H9 (cell line): ENCODE data around the gene RNF214. TPM values are rescaled to one million over a fixed set of nuclear protein-coding genes. Genes with fewer than 3 reads are reported as not detected.
A peak's percentile ranks its signal among the peaks of the same experiment; 100 is the strongest.

Experiments
- DNase-seq: peaks from one replicate; pipeline ENCODE4 v3.0.0-alpha.2; 2017
- H2AFZ ChIP-seq: one replicate; pipeline ENCODE4 v1.6.1; 2013; ENCODE audit warnings: mild to moderate bottlenecking, low read length, control low read depth, moderate library complexity
- H2AK5ac ChIP-seq: 2 replicates; pipeline ENCODE4 v1.6.1; 2013; ENCODE audit warnings: low read length, control low read depth, mixed read lengths; ENCODE audit not compliant: insufficient read length
- H2BK120ac ChIP-seq: one replicate; pipeline ENCODE4 v1.6.1; 2013; ENCODE audit warnings: low read depth, mild to moderate bottlenecking, low read length, control low read depth, inconsistent platforms; ENCODE audit not compliant: poor library complexity, severe bottlenecking
- H2BK12ac ChIP-seq: 2 replicates; pipeline ENCODE4 v1.6.1; 2013; ENCODE audit warnings: low read length, control low read depth, mixed read lengths, low read depth; ENCODE audit not compliant: insufficient read length
- H2BK15ac ChIP-seq: 2 replicates; pipeline ENCODE4 v1.6.1; 2013; ENCODE audit warnings: low read depth, low read length, control low read depth
- H2BK20ac ChIP-seq: one replicate; pipeline ENCODE4 v1.6.1; 2013; ENCODE audit warnings: low read depth, mild to moderate bottlenecking, low read length, control low read depth, inconsistent platforms; ENCODE audit not compliant: poor library complexity, severe bottlenecking
- H2BK5ac ChIP-seq: 2 replicates; pipeline ENCODE4 v1.6.1; 2013; ENCODE audit warnings: low read length, control low read depth, mixed read lengths; ENCODE audit not compliant: insufficient read length
- H3K14ac ChIP-seq: 2 replicates; pipeline ENCODE4 v1.6.1; 2013; ENCODE audit warnings: low read length, control low read depth; ENCODE audit not compliant: insufficient read depth
- H3K18ac ChIP-seq: 2 replicates; pipeline ENCODE4 v1.6.1; 2013; ENCODE audit warnings: low read depth, mild to moderate bottlenecking, mixed read lengths, low read length, control low read depth; ENCODE audit not compliant: insufficient read length
- H3K23ac ChIP-seq: 2 replicates; pipeline ENCODE4 v1.6.1; 2013; ENCODE audit warnings: low read length, control low read depth, mixed read lengths, low read depth; ENCODE audit not compliant: insufficient read length
- H3K23me2 ChIP-seq: 2 replicates; pipeline ENCODE4 v1.6.1; 2013; ENCODE audit warnings: low read depth, mild to moderate bottlenecking, mixed read lengths, low read length, control low read depth; ENCODE audit not compliant: insufficient read length, poor library complexity, severe bottlenecking
- H3K27ac ChIP-seq: 2 replicates; pipeline ENCODE4 v1.5.1; 2013; ENCODE audit warnings: low read length, control low read depth, mixed read lengths, low read depth; ENCODE audit not compliant: insufficient read length
- H3K27me3 ChIP-seq: 2 replicates; pipeline ENCODE4 v1.6.1; 2013; ENCODE audit warnings: low read length, control low read depth, inconsistent platforms; ENCODE audit not compliant: insufficient read depth
- H3K4ac ChIP-seq: 2 replicates; pipeline ENCODE4 v1.6.1; 2013; ENCODE audit warnings: low read depth, mild to moderate bottlenecking, control low read depth, inconsistent platforms, low read length, moderate library complexity
- H3K4me1 ChIP-seq: 2 replicates; pipeline ENCODE4 v1.6.1; 2013; ENCODE audit warnings: low read length, control low read depth, inconsistent platforms; ENCODE audit not compliant: insufficient read depth
- H3K4me2 ChIP-seq: 2 replicates; pipeline ENCODE4 v1.6.1; 2013; ENCODE audit warnings: low read length, control low read depth, mixed read lengths; ENCODE audit not compliant: insufficient read length, insufficient read depth
- H3K56ac ChIP-seq: 2 replicates; pipeline ENCODE4 v1.6.1; 2013; ENCODE audit warnings: low read depth, mild to moderate bottlenecking, mixed read lengths, low read length, control low read depth; ENCODE audit not compliant: insufficient read length
- H3K79me1 ChIP-seq: 2 replicates; pipeline ENCODE4 v1.6.1; 2013; ENCODE audit warnings: low read depth, mild to moderate bottlenecking, moderate library complexity, low read length, control low read depth, inconsistent platforms; ENCODE audit not compliant: insufficient read depth, poor library complexity, severe bottlenecking
- H3K79me2 ChIP-seq: 2 replicates; pipeline ENCODE4 v1.6.1; 2013; ENCODE audit warnings: low read length, control low read depth, inconsistent platforms; ENCODE audit not compliant: insufficient read depth
- H3K9ac ChIP-seq: 2 replicates; pipeline ENCODE4 v1.6.1; 2013; ENCODE audit warnings: low read length, control low read depth, mixed read lengths; ENCODE audit not compliant: insufficient read length; ENCODE audit errors: extremely low read depth
- H3K9me3 ChIP-seq: one replicate; pipeline ENCODE4 v1.6.1; 2013; ENCODE audit warnings: low read depth, low read length, inconsistent platforms; ENCODE audit not compliant: control insufficient read depth
- H3T11ph ChIP-seq: one replicate; pipeline ENCODE4 v1.6.1; 2013; ENCODE audit warnings: mild to moderate bottlenecking, low read length, control low read depth, inconsistent platforms
- H4K20me1 ChIP-seq: one replicate; pipeline ENCODE4 v1.6.1; 2013; ENCODE audit not compliant: control insufficient read depth, insufficient read length, insufficient read depth
- H4K5ac ChIP-seq: 2 replicates; pipeline ENCODE4 v1.6.1; 2013; ENCODE audit warnings: low read depth, mild to moderate bottlenecking, mixed read lengths, low read length, control low read depth; ENCODE audit not compliant: insufficient read length
- H4K8ac ChIP-seq: replicated peaks from 2 replicates; pipeline ENCODE4 v1.6.1; 2013; ENCODE audit warnings: low read length, control low read depth, mixed read lengths, low read depth; ENCODE audit not compliant: insufficient read length
- H4K91ac ChIP-seq: 2 replicates; pipeline ENCODE4 v1.6.1; 2013; ENCODE audit warnings: low read depth, mild to moderate bottlenecking, moderate library complexity, mixed read lengths, low read length, control low read depth; ENCODE audit not compliant: insufficient read length
- H3K27ac Mint-ChIP-seq, 3 experiments: 2 replicates in 2 of 3; 3 replicates in 1 of 3; pipeline ENCODE4 v1.8.0; 2020 to 2021; ENCODE audit warnings: mixed read lengths in 3 of 3, mild to moderate bottlenecking in 1 of 3, moderate library complexity in 1 of 3
- H3K27me3 Mint-ChIP-seq: 2 replicates; pipeline ENCODE4 v1.8.0; 2021; ENCODE audit warnings: low read depth, mild to moderate bottlenecking, moderate library complexity, mixed read lengths
- H3K36me3 Mint-ChIP-seq, 3 experiments: 2 replicates in 2 of 3; 3 replicates in 1 of 3; pipeline ENCODE4 v1.8.0; 2020 to 2021; ENCODE audit warnings: low read depth in 3 of 3, mixed read lengths in 3 of 3; ENCODE audit not compliant: insufficient read depth in 1 of 3
- H3K4me1 Mint-ChIP-seq, 2 experiments: 2 replicates each; pipeline ENCODE4 v1.8.0; 2020; ENCODE audit warnings: mixed read lengths in 2 of 2
- H3K4me3 Mint-ChIP-seq, 2 experiments: 2 replicates in 1 of 2; 3 replicates in 1 of 2; pipeline ENCODE4 v1.8.0; 2020 to 2021; ENCODE audit warnings: mild to moderate bottlenecking in 2 of 2, mixed read lengths in 2 of 2, moderate library complexity in 1 of 2
- H3K9me3 Mint-ChIP-seq, 2 experiments: 2 replicates in 1 of 2; 3 replicates in 1 of 2; pipeline ENCODE4 v1.8.0; 2020; ENCODE audit warnings: mild to moderate bottlenecking in 2 of 2, mixed read lengths in 2 of 2, moderate library complexity in 1 of 2
- WGBS: extraction: QIAGEN DNeasy Blood & Tissue Kit; methylation state at CpG from one replicate; pipeline ENCODE4 v1.1.7; 2013; ENCODE audit warnings: missing lambda C conversion rate, low lambda C conversion rate, mixed read lengths; ENCODE audit not compliant: insufficient read length; ENCODE audit errors: extremely low coverage; 5-methylcytosine and 5-hydroxymethylcytosine counted together
- total RNA-seq: library from RNA; stranded (reverse); gene quantifications from 2 replicates; pipeline ENCODE4 v1.2.1, GENCODE V29; 2021
- TF ChIP-seq, protein P1 (sequence below): fragments of 200-600 bp; sonication (generic); conservative IDR thresholded peaks from 3 replicates; pipeline ENCODE4 v1.8.0; 2021; ENCODE audit warnings: antibody characterized with exemption, mild to moderate bottlenecking

The RNF214 gene
- total RNA-seq, 1 experiment from 2014 or later: 26.0 TPM

DNA sequence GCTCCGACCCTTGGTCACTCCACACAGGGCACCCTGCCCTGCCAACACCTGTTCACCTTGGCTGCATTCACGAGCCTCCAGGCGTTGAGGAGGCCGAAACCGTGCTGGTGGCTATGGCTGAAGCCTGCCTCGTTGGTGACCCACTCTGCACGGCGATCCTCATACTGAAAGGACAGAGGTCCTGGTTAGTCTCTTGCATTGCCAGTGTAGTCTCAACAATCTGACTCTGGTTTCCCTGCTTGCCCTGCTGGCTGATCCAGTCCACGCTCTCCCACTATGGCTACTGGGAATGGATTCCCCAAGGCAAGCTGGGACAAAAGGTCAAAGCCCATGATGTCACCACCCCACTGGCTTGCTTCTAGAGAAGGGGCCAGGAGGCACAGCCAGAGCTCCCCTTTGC lies 13.5 kb upstream of the RNF214 start:
- H2BK15ac ChIP-seq: no peak overlapping the region
- H3K79me2 ChIP-seq: no peaks in the 10 kb centered on the region
- H3K79me1 ChIP-seq: no peaks in the 10 kb centered on the region
- no peak overlapping the region for H2BK20ac ChIP-seq
- no peak overlapping the region for H2BK120ac ChIP-seq
- no peak overlapping the region for H2BK12ac ChIP-seq
- Mint-ChIP-seq H3K36me3 (peaks cover 9 to 67% (median 39%) of the 10 kb centered on the region in 3 experiments), H3K27me3 (no peaks in the 10 kb centered on the region), H3K27ac (peak overlapping the region in 1 of 3 experiments; percentile 33; a peak in 1 of 7 replicates), H3K9me3 (no peaks in the 10 kb centered on the region), H3K4me3 (no peak overlapping the region), H3K4me1 (peaks cover 6 to 7% of the 10 kb centered on the region in 2 experiments)
- H3K23ac ChIP-seq: no peak overlapping the region
- no peak overlapping the region for H4K8ac ChIP-seq
- H3K56ac ChIP-seq: no peak overlapping the region
- no peak overlapping the region for H4K5ac ChIP-seq
- no peak overlapping the region for H3K4me2 ChIP-seq
- H3K27me3 ChIP-seq: no peaks in the 10 kb centered on the region
- no peaks in the 10 kb centered on the region for H3K9me3 ChIP-seq
- no peak overlapping the region for H2BK5ac ChIP-seq
- no peak overlapping the region for H3K9ac ChIP-seq
- no peak overlapping the region for H3T11ph ChIP-seq
- H2AFZ ChIP-seq: no peak overlapping the region
- no peak overlapping the region for H3K18ac ChIP-seq
- no peak overlapping the region for H2AK5ac ChIP-seq
- H3K23me2 ChIP-seq: no peaks in the 10 kb centered on the region
- DNase-seq: no peak
- no peaks in the 10 kb centered on the region for H3K4me1 ChIP-seq
- no peak overlapping the region for H3K27ac ChIP-seq
- no CpG with 5 or more reads among the region's 9 CpGs for WGBS
- H4K20me1 ChIP-seq: no peaks in the 10 kb centered on the region
- H3K14ac ChIP-seq: no peak overlapping the region
- no peak overlapping the region for H4K91ac ChIP-seq
- no peak overlapping the region for H3K4ac ChIP-seq
- TF ChIP-seq, protein P1, sequence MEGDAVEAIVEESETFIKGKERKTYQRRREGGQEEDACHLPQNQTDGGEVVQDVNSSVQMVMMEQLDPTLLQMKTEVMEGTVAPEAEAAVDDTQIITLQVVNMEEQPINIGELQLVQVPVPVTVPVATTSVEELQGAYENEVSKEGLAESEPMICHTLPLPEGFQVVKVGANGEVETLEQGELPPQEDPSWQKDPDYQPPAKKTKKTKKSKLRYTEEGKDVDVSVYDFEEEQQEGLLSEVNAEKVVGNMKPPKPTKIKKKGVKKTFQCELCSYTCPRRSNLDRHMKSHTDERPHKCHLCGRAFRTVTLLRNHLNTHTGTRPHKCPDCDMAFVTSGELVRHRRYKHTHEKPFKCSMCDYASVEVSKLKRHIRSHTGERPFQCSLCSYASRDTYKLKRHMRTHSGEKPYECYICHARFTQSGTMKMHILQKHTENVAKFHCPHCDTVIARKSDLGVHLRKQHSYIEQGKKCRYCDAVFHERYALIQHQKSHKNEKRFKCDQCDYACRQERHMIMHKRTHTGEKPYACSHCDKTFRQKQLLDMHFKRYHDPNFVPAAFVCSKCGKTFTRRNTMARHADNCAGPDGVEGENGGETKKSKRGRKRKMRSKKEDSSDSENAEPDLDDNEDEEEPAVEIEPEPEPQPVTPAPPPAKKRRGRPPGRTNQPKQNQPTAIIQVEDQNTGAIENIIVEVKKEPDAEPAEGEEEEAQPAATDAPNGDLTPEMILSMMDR: no peak
